Stimulated activated naive CD8-positive, alpha-beta T cell treated with anti-CD3 and anti-CD28 coated beads, Interleukin-15, amount 100 ng/mL, for 72 hours (primary cell): ENCODE results near the gene LRSAM1.

ENCODE experiments used
- ATAC-seq: fragments of 150-1000 bp; cut with Tn5 transposase; 2 replicates; pipeline ENCODE4 v1.10.0; 2021; ENCODE audit warnings: mild to moderate bottlenecking, moderate library complexity
- DNase-seq, 2 donors: peaks; one replicate each; pipeline ENCODE4 v3.0.0; 2021 to 2022
- H3K27ac Mint-ChIP-seq, 2 donors: one replicate each; pipeline ENCODE4 v1.8.0; 2022; ENCODE audit warnings: mild to moderate bottlenecking in 2 of 2, mixed read lengths in 2 of 2, moderate library complexity in 2 of 2
- H3K27me3 Mint-ChIP-seq: one replicate; pipeline ENCODE4 v1.8.0; 2022; ENCODE audit warnings: mixed read lengths
- H3K4me1 Mint-ChIP-seq: one replicate; pipeline ENCODE4 v1.8.0; 2022; ENCODE audit warnings: mild to moderate bottlenecking, mixed read lengths
- H3K4me3 Mint-ChIP-seq, 2 donors: one replicate each; pipeline ENCODE4 v1.8.0; 2022; ENCODE audit warnings: mild to moderate bottlenecking in 2 of 2, mixed read lengths in 2 of 2, moderate library complexity in 1 of 2
- H3K9me3 Mint-ChIP-seq, 2 donors: one replicate each; pipeline ENCODE4 v1.8.0; 2022; ENCODE audit warnings: mixed read lengths in 2 of 2

LRSAM1 gene

GRCh38 chr9:127550282-127550681, 99.0 kb downstream of the LRSAM1 start:
- H3K9me3 Mint-ChIP-seq, result no peaks in the 10 kb centered on the region
- no peak for DNase-seq
- H3K27ac Mint-ChIP-seq, result no peak overlapping the region
- H3K4me3 Mint-ChIP-seq, result no peak overlapping the region
- ATAC-seq, result no peak
- H3K4me1 Mint-ChIP-seq, result peaks cover 15% of the 10 kb centered on the region
- no peaks in the 10 kb centered on the region for H3K27me3 Mint-ChIP-seq

GRCh38 chr9:127550751-127551150, 99.4 kb downstream of the LRSAM1 start:
- Mint-ChIP-seq H3K27me3 (no peaks in the 10 kb centered on the region), H3K27ac (no peak overlapping the region), H3K9me3 (no peaks in the 10 kb centered on the region), H3K4me1 (peaks cover 20% of the 10 kb centered on the region), H3K4me3 (no peak overlapping the region)
- no peak for DNase-seq
- ATAC-seq, result no peak
